ENCODE results near the gene CIAO2A.

- TF ChIP-seq CTCF (IDR thresholded peaks at IDR 0.05 in 8 of 11, conservative IDR thresholded peaks at IDR 0.05 in 3 of 11) (no peak), POLR2A (IDR thresholded peaks at IDR 0.05) (no peak)
Measured at GRCh38 chr15:64105113-64105704, 11.6 kb upstream of the CIAO2A start.

Data from spleen (tissue), 7 donors.